Glutamatergic neuron (in vitro differentiated cells): Measurements from ENCODE around the gene NAPA. TPM values are rescaled to one million over a fixed set of nuclear protein-coding genes. Genes with fewer than 3 reads are reported as not detected.

Source experiments
- DNase-seq: peaks from one replicate; pipeline ENCODE4 v3.0.0; 2022
- H3K27ac Mint-ChIP-seq: one replicate; pipeline ENCODE4 v1.8.0; 2020; ENCODE audit warnings: mild to moderate bottlenecking, mixed read lengths, inconsistent platforms; ENCODE audit not compliant: unreplicated experiment
- H3K27me3 Mint-ChIP-seq: one replicate; pipeline ENCODE4 v1.8.0; 2020; ENCODE audit warnings: mild to moderate bottlenecking, moderate library complexity, mixed read lengths, inconsistent platforms; ENCODE audit not compliant: unreplicated experiment
- H3K36me3 Mint-ChIP-seq: one replicate; pipeline ENCODE4 v1.8.0; 2020; ENCODE audit warnings: mild to moderate bottlenecking, mixed read lengths, inconsistent platforms; ENCODE audit not compliant: unreplicated experiment
- H3K4me1 Mint-ChIP-seq: one replicate; pipeline ENCODE4 v1.8.0; 2020; ENCODE audit warnings: mild to moderate bottlenecking, low read depth, mixed read lengths, inconsistent platforms; ENCODE audit not compliant: unreplicated experiment
- H3K4me3 Mint-ChIP-seq: one replicate; pipeline ENCODE4 v1.8.0; 2020; ENCODE audit warnings: mild to moderate bottlenecking, mixed read lengths, inconsistent platforms; ENCODE audit not compliant: unreplicated experiment
- H3K9me3 Mint-ChIP-seq: one replicate; pipeline ENCODE4 v1.8.0; 2020; ENCODE audit warnings: mild to moderate bottlenecking, moderate library complexity, mixed read lengths, inconsistent platforms; ENCODE audit not compliant: unreplicated experiment
- CTCF ChIP-seq: fragments of 200-600 bp; sonication (generic); IDR thresholded peaks from one replicate; pipeline ENCODE4 v1.5.0; 2021; ENCODE audit not compliant: partially characterized antibody, unreplicated experiment
- total RNA-seq: library from RNA; stranded (reverse); fragmentation: NEBNext Ultra II Directional; extraction: Animal tissue kit (Norgen Biotek cat#: 25700); gene quantifications from one replicate; pipeline ENCODE4 v1.2.1, GENCODE V29; 2021; ENCODE audit not compliant: unreplicated experiment

Gene NAPA
- total RNA-seq, 1 donor from 2014 or later: 262 TPM

GRCh38 chr19:47542030-47542475, 27.2 kb upstream of the NAPA start:
- no peaks in the 10 kb centered on the region for H3K4me1 Mint-ChIP-seq

GRCh38 chr19:47541518-47541917, 26.7 kb upstream of the NAPA start:
- no peaks in the 10 kb centered on the region for H3K27me3 Mint-ChIP-seq
- DNase-seq: no peak
- TF ChIP-seq CTCF: no peak
- no peak overlapping the region for H3K4me3 Mint-ChIP-seq
- H3K4me1 Mint-ChIP-seq: no peaks in the 10 kb centered on the region
- no peaks in the 10 kb centered on the region for H3K9me3 Mint-ChIP-seq
- no peak overlapping the region for H3K27ac Mint-ChIP-seq
- no peaks in the 10 kb centered on the region for H3K36me3 Mint-ChIP-seq

More at GRCh38 chr19:47542030-47542475, 27.2 kb upstream of the NAPA start:
- no peaks in the 10 kb centered on the region for H3K27me3 Mint-ChIP-seq
- DNase-seq: no peak
- TF ChIP-seq CTCF: no peak
- H3K9me3 Mint-ChIP-seq: no peaks in the 10 kb centered on the region
- no peak overlapping the region for H3K4me3 Mint-ChIP-seq
- H3K36me3 Mint-ChIP-seq: no peaks in the 10 kb centered on the region
- H3K27ac Mint-ChIP-seq: no peak overlapping the region

DNA sequence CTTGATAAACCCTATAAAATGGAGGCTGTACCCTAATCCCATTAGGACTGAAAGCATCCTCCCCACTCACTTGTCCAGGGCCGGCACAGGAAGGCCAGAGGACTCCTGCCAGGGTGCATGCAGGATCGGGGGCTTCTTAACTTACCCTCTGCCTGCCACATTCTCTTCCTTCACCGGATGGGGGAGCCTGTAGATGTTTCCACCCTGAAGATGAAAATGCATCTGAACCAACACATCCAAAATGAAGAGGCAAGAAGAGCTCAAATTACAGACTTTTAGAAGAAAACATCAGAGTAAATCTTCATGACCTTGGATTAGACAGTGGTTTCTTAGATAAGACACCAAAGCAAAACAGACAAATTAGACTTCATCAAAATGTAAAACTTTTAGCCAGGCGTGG, 25.9 kb upstream of the NAPA start:
- H3K4me1 Mint-ChIP-seq: no peaks in the 10 kb centered on the region
- H3K36me3 Mint-ChIP-seq: no peaks in the 10 kb centered on the region
- no peak overlapping the region for H3K4me3 Mint-ChIP-seq
- no peaks in the 10 kb centered on the region for H3K27me3 Mint-ChIP-seq
- no peak overlapping the region for H3K27ac Mint-ChIP-seq
- H3K9me3 Mint-ChIP-seq: no peaks in the 10 kb centered on the region
- no peak for DNase-seq
- TF ChIP-seq CTCF: no peak

DNA sequence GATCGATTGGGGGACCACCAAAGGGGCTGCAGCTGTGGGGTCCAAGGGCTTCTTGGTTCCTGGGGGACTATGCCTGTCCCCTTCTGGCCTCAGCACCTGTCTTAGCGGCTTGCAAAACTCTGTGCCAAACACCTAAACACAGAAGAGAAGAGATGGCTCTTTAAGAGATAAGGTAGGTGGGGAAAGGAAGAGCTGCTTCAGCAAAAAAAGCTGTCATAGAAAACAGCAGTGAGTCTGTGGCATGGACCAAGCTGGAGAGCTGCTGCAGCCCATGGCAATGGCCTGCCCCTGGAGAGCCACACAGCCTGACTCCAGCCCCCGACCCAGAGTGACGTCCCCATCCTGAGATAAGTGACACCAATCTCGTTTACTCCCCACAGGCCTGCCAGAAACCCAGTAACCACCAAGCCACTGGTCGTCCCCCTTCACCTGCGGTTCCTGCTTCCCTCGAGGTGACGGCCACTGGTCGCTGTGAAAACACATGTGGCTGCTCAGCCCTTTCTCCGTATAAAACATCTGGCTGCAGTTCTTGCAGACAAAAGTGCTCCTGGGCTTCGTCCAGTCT, 25.0 kb upstream of the NAPA start:
- H3K27ac Mint-ChIP-seq: no peak overlapping the region
- TF ChIP-seq CTCF: no peak
- H3K9me3 Mint-ChIP-seq: no peaks in the 10 kb centered on the region
- DNase-seq: no peak
- H3K4me1 Mint-ChIP-seq: no peaks in the 10 kb centered on the region
- no peaks in the 10 kb centered on the region for H3K27me3 Mint-ChIP-seq
- peaks cover 4% of the 10 kb centered on the region for H3K36me3 Mint-ChIP-seq
- no peak overlapping the region for H3K4me3 Mint-ChIP-seq

DNA sequence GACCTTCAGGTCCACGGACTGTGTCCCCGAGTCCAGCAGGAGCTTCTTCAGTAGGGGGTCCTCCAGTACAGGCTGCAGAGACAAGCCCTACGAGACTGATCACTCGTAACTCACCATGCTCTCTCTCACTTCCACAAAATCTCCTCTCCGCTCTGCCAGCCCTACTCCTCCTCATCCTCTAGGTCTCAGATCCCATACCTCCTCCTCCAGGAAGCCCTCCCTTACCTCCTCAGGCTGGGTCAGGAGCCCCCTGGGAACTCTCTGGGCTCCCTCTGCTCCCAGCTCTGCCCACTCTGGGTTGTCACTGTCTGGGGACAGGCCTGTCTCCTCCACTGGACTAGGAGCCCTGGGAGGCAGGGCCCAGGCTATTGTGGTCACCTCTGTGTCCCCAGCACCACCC, 23.9 kb upstream of the NAPA start:
- H3K4me3 Mint-ChIP-seq: no peak overlapping the region
- H3K9me3 Mint-ChIP-seq: no peaks in the 10 kb centered on the region
- no peak for TF ChIP-seq CTCF
- no peaks in the 10 kb centered on the region for H3K4me1 Mint-ChIP-seq
- peaks cover 4% of the 10 kb centered on the region for H3K36me3 Mint-ChIP-seq
- DNase-seq: no peak
- peaks cover 2% of the 10 kb centered on the region for H3K27me3 Mint-ChIP-seq
- no peak overlapping the region for H3K27ac Mint-ChIP-seq
